OCI-LY7 (cell line): Measurements from ENCODE around the gene TNS1.

Experiments
- CTCF ChIP-seq: fragments of 200-600 bp; sonication (generic); conservative IDR thresholded peaks from 2 replicates; pipeline ENCODE4 v1.5.1; 2014; ENCODE audit warnings: mild to moderate bottlenecking, antibody characterized with exemption, low read length, moderate library complexity, mixed read lengths
- EZH2phosphoT487 ChIP-seq: fragments of 200-600 bp; sonication (generic); IDR thresholded peaks from 2 replicates; pipeline ENCODE4 v1.6.1; 2018; ENCODE audit warnings: low read depth, borderline replicate concordance, mild to moderate bottlenecking, mixed run types, antibody characterized with exemption, low read length, moderate library complexity, mixed read lengths

- TF ChIP-seq CTCF, result no peak
- TF ChIP-seq EZH2phosphoT487, result no peak
Measured at GRCh38 chr2:217951521-217952247, 51.1 kb downstream of the TNS1 start.
